Hepatocyte (in vitro differentiated cells): ENCODE data around the gene ABI3. TPM values are rescaled to one million over a fixed set of nuclear protein-coding genes. Genes with fewer than 3 reads are reported as not detected.
"Not testable (repeated sequence)": the region's sequence is repeated elsewhere in the genome, so short reads cannot be mapped to it uniquely, and the experiment has no call there.

Experiments used
- DNase-seq: peaks from one replicate; pipeline ENCODE4 v3.0.0-alpha.2; 2016; ENCODE audit warnings: low spot score
- H2AFZ ChIP-seq: fragments of 200-600 bp; sonication (generic); 2 replicates; pipeline ENCODE4 v1.6.0; 2016; ENCODE audit warnings: antibody characterized with exemption, mild to moderate bottlenecking
- H3K27ac ChIP-seq: fragments of 200-600 bp; sonication (generic); 2 replicates; pipeline ENCODE4 v1.5.1; 2016; ENCODE audit warnings: mild to moderate bottlenecking
- H3K27me3 ChIP-seq: fragments of 200-600 bp; sonication (generic); 2 replicates; pipeline ENCODE4 v1.6.1; 2016
- H3K36me3 ChIP-seq: fragments of 200-600 bp; sonication (generic); replicated peaks from 2 replicates; pipeline ENCODE4 v1.5.1; 2016; ENCODE audit warnings: low read depth; ENCODE audit not compliant: insufficient read depth
- H3K4me1 ChIP-seq: fragments of 200-600 bp; sonication (generic); 2 replicates; pipeline ENCODE4 v1.5.1; 2016; ENCODE audit warnings: mild to moderate bottlenecking, moderate library complexity; ENCODE audit not compliant: insufficient read depth
- H3K4me2 ChIP-seq: fragments of 200-600 bp; sonication (generic); 2 replicates; pipeline ENCODE4 v1.6.0; 2016
- H3K4me3 ChIP-seq: fragments of 200-600 bp; sonication (generic); 2 replicates; pipeline ENCODE4 v1.5.1; 2016; ENCODE audit warnings: mild to moderate bottlenecking
- H3K79me2 ChIP-seq: fragments of 200-600 bp; sonication (generic); 2 replicates; pipeline ENCODE4 v1.6.0; 2017; ENCODE audit warnings: mild to moderate bottlenecking
- H3K9me2 ChIP-seq: fragments of 200-600 bp; sonication (generic); replicated peaks from 2 replicates; pipeline ENCODE4 v1.6.0; 2017; ENCODE audit warnings: mild to moderate bottlenecking; ENCODE audit not compliant: insufficient read depth
- H3K9me3 ChIP-seq: fragments of 200-600 bp; sonication (generic); 2 replicates; pipeline ENCODE4 v1.5.1; 2016; ENCODE audit warnings: low read depth, mild to moderate bottlenecking
- H4K20me1 ChIP-seq: fragments of 200-600 bp; sonication (generic); 2 replicates; pipeline ENCODE4 v1.6.0; 2016; ENCODE audit warnings: mild to moderate bottlenecking; ENCODE audit not compliant: insufficient read depth, poor library complexity, severe bottlenecking
- EZH2 ChIP-seq: fragments of 200-600 bp; sonication (generic); IDR thresholded peaks from 2 replicates; pipeline ENCODE4 v1.6.1; 2016; ENCODE audit warnings: antibody characterized with exemption, mild to moderate bottlenecking, borderline replicate concordance
- EZH2phosphoT487 ChIP-seq: fragments of 200-600 bp; sonication (generic); IDR thresholded peaks from one replicate; pipeline ENCODE4 v1.6.1; 2018; ENCODE audit warnings: antibody characterized with exemption, mild to moderate bottlenecking, low read depth, moderate library complexity; ENCODE audit not compliant: unreplicated experiment, severe bottlenecking
- WGBS: methylation state at CpG from one replicate; pipeline ENCODE4 v1.1.6; 2016; ENCODE audit warnings: low lambda C conversion rate; ENCODE audit errors: missing lambda C conversion rate; 5-methylcytosine and 5-hydroxymethylcytosine counted together
- polyA plus RNA-seq: library from polyadenylated mRNA; unstranded; fragments of >200 nt; fragmentation: Nextera tagmentation; extraction: Ambion mirVana; gene quantifications from 2 replicates; pipeline ENCODE4 v1.2.1, GENCODE V29; 2016
- total RNA-seq: library from RNA; depleted of rRNA; stranded (reverse); fragments of >200 nt; gene quantifications from 2 replicates; pipeline ENCODE4 v1.2.3, GENCODE V29; 2014
- TF ChIP-seq, protein P1 (sequence below): fragments of 200-600 bp; sonication (generic); IDR thresholded peaks from 2 replicates; pipeline ENCODE4 v1.5.1; 2016; ENCODE audit warnings: antibody characterized with exemption, mild to moderate bottlenecking; ENCODE audit not compliant: poor library complexity

ABI3 gene
- total and polyA plus RNA-seq, 2 experiments from 2014 or later: 0.13 to 0.29 TPM

GRCh38 chr17:49168706-49169105, 41.8 kb upstream of the ABI3 start:
- no peak for TF ChIP-seq EZH2phosphoT487
- TF ChIP-seq EZH2: no peak
- TF ChIP-seq, protein P1, sequence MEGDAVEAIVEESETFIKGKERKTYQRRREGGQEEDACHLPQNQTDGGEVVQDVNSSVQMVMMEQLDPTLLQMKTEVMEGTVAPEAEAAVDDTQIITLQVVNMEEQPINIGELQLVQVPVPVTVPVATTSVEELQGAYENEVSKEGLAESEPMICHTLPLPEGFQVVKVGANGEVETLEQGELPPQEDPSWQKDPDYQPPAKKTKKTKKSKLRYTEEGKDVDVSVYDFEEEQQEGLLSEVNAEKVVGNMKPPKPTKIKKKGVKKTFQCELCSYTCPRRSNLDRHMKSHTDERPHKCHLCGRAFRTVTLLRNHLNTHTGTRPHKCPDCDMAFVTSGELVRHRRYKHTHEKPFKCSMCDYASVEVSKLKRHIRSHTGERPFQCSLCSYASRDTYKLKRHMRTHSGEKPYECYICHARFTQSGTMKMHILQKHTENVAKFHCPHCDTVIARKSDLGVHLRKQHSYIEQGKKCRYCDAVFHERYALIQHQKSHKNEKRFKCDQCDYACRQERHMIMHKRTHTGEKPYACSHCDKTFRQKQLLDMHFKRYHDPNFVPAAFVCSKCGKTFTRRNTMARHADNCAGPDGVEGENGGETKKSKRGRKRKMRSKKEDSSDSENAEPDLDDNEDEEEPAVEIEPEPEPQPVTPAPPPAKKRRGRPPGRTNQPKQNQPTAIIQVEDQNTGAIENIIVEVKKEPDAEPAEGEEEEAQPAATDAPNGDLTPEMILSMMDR: no peak
- Histone ChIP-seq H3K4me3 (no peak overlapping the region), H3K27ac (no peak overlapping the region), H3K79me2 (no peaks in the 10 kb centered on the region), H3K4me2 (no peak overlapping the region), H3K27me3 (peaks cover 13% of the 10 kb centered on the region), H3K9me3 (no peaks in the 10 kb centered on the region), H3K4me1 (no peaks in the 10 kb centered on the region), H3K9me2 (no peaks in the 10 kb centered on the region), H4K20me1 (no peaks in the 10 kb centered on the region), H3K36me3 (no peaks in the 10 kb centered on the region), H2AFZ (no peak overlapping the region)
- WGBS: 79% methylated on average over 9 of the region's 9 CpGs
- DNase-seq: no peak

- DNase-seq: no peak
- 88% methylated on average over 2 of the region's 2 CpGs for WGBS
These were observed 40.3 kb upstream of the ABI3 start for GRCh38 chr17:49170216-49170615.

DNA sequence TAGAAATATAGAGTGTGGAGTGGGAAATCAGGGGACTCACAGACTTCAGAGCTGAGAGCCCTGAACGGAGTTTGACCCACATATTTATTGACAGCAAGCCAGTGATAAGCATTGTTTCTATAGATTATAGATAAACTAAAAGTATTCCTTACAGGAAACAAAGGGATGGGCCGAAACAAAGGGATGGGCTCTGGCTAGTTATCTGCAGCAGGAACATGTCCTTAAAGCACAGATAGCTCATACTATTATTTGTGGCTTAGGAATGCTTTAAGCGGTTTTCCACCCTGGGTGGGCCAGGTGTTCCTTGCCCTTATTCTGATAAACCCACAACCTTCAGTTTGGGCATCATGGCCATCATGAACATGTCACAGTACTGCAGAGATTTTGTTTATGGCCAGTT, 39.8 kb upstream of the ABI3 start:
- 83% methylated on average over 3 of the region's 3 CpGs for WGBS
- H3K9me2 ChIP-seq, H3K9me3 ChIP-seq, H3K36me3 ChIP-seq, H3K4me1 ChIP-seq, DNase-seq, H4K20me1 ChIP-seq, H3K4me2 ChIP-seq, H2AFZ ChIP-seq, H3K79me2 ChIP-seq, H3K4me3 ChIP-seq, H3K27ac ChIP-seq: not testable (repeated sequence)
- H3K27me3 ChIP-seq: peaks cover 13% of the 10 kb centered on the region

More at GRCh38 chr17:49170216-49170615, 40.3 kb upstream of the ABI3 start:
- no peaks in the 10 kb centered on the region for H3K79me2 ChIP-seq
- TF ChIP-seq EZH2 (no peak), EZH2phosphoT487 (no peak)
- TF ChIP-seq, protein P1: no peak
- H3K27me3 ChIP-seq: peaks cover 13% of the 10 kb centered on the region
- no peak overlapping the region for H3K4me2 ChIP-seq
- H3K9me3 ChIP-seq: no peaks in the 10 kb centered on the region
- no peaks in the 10 kb centered on the region for H3K36me3 ChIP-seq
- H3K27ac ChIP-seq: no peak overlapping the region
- no peak overlapping the region for H2AFZ ChIP-seq
- H4K20me1 ChIP-seq: no peaks in the 10 kb centered on the region
- no peaks in the 10 kb centered on the region for H3K9me2 ChIP-seq
- no peak overlapping the region for H3K4me3 ChIP-seq
- H3K4me1 ChIP-seq: no peaks in the 10 kb centered on the region

- H3K4me1 ChIP-seq, H3K79me2 ChIP-seq, H3K9me2 ChIP-seq, DNase-seq, H2AFZ ChIP-seq, H3K36me3 ChIP-seq, H3K4me3 ChIP-seq, H4K20me1 ChIP-seq, H3K27me3 ChIP-seq, H3K27ac ChIP-seq, H3K9me3 ChIP-seq, H3K4me2 ChIP-seq: not testable (repeated sequence)
- 89% methylated on average over 11 of the region's 11 CpGs for WGBS
These were observed 34.5 kb upstream of the ABI3 start for GRCh38 chr17:49175978-49176377.

DNA sequence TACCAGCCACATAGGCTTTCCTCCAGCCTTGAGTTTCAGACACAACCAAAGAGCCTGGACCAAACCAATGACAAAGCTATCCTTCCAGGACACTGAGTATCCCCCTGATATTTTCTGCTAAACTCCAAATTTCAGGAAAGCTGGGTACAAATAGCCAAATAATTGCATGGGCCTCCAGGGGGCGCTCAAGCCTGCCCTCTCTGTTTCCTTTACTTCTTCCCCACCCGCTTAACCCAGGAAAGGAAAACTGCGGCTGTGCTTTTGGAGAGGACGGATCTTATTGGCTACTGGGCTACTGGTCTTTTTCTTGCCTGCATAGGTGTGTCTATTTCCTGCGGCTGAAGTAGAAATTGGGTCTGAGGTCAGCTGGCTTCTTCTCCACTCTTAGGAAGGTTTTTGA, 30.2 kb upstream of the ABI3 start:
- Histone ChIP-seq H3K27me3 (no peaks in the 10 kb centered on the region), H3K79me2 (no peaks in the 10 kb centered on the region), H3K27ac (no peak overlapping the region), H2AFZ (no peak overlapping the region), H3K4me2 (no peak overlapping the region), H3K4me3 (no peak overlapping the region), H4K20me1 (no peaks in the 10 kb centered on the region), H3K36me3 (no peaks in the 10 kb centered on the region), H3K9me2 (no peaks in the 10 kb centered on the region), H3K9me3 (no peaks in the 10 kb centered on the region), H3K4me1 (no peaks in the 10 kb centered on the region)
- TF ChIP-seq, protein P1: peak; percentile 40
- no peak for TF ChIP-seq EZH2
- 39% methylated on average over 5 of the region's 5 CpGs for WGBS
- DNase-seq: peak; percentile 35
